ENCODE results near the gene FHOD3. TPM values are rescaled to one million over a fixed set of nuclear protein-coding genes. Genes with fewer than 3 reads are reported as not detected.

FHOD3 gene
- total and polyA plus RNA-seq, 4 donors = 0.57 to 1.3 (median 1.2) TPM; not detected in 1

DNA sequence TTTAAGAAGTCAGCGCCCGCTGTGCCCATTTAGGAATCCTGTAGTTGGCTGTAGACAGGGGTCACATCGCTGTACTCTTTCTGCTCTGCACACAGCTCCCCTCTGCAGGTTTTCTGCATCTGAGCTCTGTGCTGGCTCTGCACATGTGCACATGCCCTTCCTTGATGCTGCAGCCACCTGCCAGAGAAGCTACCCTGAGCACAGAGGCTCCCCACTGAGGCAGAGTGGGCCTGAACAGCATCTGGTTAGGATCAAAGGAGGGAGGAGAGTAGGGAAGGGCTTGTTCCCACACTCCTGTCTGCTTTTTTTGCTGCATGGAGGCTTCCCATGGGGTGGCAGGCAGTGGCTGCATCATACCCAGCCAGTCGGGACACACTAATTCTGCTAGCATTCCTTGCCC, 238.9 kb downstream of the FHOD3 start:
- Histone ChIP-seq H3K9me3 (ENCODE audit: control insufficient read depth in 4 of 4, low read length in 3 of 4) (no peaks in the 10 kb centered on the region), H3K27ac (ENCODE audit: low read depth in 1 of 2, low read length in 2 of 2) (no peak overlapping the region), H3K4me3 (ENCODE audit: low read depth in 1 of 3, low read length in 3 of 3) (no peak overlapping the region), H3K9ac (ENCODE audit: low read depth in 1 of 2, low read length in 2 of 2) (no peak overlapping the region), H3K27me3 (ENCODE audit: control insufficient read depth in 4 of 4, insufficient read depth in 4 of 4, low read length in 3 of 4) (no peaks in the 10 kb centered on the region), H3K36me3 (ENCODE audit: control insufficient read depth in 4 of 4, insufficient read depth in 3 of 4, low read depth in 1 of 4, low read length in 3 of 4) (no peaks in the 10 kb centered on the region), H3K4me1 (ENCODE audit: control insufficient read depth in 4 of 4, insufficient read depth in 4 of 4, low read length in 3 of 4) (no peaks in the 10 kb centered on the region)
- no peak for DNase-seq (ENCODE audit: low spot score)
- WGBS = 86% methylated on average over 4 of the region's 4 CpGs
- TF ChIP-seq, protein P1, sequence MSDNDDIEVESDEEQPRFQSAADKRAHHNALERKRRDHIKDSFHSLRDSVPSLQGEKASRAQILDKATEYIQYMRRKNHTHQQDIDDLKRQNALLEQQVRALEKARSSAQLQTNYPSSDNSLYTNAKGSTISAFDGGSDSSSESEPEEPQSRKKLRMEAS (IDR thresholded peaks at IDR 0.05) = no peak
- TF ChIP-seq RAD21 (IDR thresholded peaks at IDR 0.05) = no peak
- no peak for TF ChIP-seq JUND (IDR thresholded peaks at IDR 0.05)
- no peak for TF ChIP-seq CTCF (IDR thresholded peaks at IDR 0.05; ENCODE audit: low read depth, low read length, missing input control)
- TF ChIP-seq TAF1 (conservative IDR thresholded peaks at IDR 0.05) = no peak
- TF ChIP-seq, protein P2, sequence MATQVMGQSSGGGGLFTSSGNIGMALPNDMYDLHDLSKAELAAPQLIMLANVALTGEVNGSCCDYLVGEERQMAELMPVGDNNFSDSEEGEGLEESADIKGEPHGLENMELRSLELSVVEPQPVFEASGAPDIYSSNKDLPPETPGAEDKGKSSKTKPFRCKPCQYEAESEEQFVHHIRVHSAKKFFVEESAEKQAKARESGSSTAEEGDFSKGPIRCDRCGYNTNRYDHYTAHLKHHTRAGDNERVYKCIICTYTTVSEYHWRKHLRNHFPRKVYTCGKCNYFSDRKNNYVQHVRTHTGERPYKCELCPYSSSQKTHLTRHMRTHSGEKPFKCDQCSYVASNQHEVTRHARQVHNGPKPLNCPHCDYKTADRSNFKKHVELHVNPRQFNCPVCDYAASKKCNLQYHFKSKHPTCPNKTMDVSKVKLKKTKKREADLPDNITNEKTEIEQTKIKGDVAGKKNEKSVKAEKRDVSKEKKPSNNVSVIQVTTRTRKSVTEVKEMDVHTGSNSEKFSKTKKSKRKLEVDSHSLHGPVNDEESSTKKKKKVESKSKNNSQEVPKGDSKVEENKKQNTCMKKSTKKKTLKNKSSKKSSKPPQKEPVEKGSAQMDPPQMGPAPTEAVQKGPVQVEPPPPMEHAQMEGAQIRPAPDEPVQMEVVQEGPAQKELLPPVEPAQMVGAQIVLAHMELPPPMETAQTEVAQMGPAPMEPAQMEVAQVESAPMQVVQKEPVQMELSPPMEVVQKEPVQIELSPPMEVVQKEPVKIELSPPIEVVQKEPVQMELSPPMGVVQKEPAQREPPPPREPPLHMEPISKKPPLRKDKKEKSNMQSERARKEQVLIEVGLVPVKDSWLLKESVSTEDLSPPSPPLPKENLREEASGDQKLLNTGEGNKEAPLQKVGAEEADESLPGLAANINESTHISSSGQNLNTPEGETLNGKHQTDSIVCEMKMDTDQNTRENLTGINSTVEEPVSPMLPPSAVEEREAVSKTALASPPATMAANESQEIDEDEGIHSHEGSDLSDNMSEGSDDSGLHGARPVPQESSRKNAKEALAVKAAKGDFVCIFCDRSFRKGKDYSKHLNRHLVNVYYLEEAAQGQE (IDR thresholded peaks at IDR 0.05) = no peak
- no peak for TF ChIP-seq SP1 (IDR thresholded peaks at IDR 0.05)
- no peak for TF ChIP-seq EGR1 (IDR thresholded peaks at IDR 0.05; ENCODE audit: low read depth in 2 of 2)
- TF ChIP-seq, protein P3, sequence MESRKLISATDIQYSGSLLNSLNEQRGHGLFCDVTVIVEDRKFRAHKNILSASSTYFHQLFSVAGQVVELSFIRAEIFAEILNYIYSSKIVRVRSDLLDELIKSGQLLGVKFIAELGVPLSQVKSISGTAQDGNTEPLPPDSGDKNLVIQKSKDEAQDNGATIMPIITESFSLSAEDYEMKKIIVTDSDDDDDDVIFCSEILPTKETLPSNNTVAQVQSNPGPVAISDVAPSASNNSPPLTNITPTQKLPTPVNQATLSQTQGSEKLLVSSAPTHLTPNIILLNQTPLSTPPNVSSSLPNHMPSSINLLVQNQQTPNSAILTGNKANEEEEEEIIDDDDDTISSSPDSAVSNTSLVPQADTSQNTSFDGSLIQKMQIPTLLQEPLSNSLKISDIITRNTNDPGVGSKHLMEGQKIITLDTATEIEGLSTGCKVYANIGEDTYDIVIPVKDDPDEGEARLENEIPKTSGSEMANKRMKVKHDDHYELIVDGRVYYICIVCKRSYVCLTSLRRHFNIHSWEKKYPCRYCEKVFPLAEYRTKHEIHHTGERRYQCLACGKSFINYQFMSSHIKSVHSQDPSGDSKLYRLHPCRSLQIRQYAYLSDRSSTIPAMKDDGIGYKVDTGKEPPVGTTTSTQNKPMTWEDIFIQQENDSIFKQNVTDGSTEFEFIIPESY (IDR thresholded peaks at IDR 0.05) = no peak
- no peak for TF ChIP-seq YY1 (IDR thresholded peaks at IDR 0.05)
- TF ChIP-seq HNF4G (IDR thresholded peaks at IDR 0.05) = no peak
- TF ChIP-seq, protein P4, sequence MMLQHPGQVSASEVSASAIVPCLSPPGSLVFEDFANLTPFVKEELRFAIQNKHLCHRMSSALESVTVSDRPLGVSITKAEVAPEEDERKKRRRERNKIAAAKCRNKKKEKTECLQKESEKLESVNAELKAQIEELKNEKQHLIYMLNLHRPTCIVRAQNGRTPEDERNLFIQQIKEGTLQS (IDR thresholded peaks at IDR 0.05) = no peak

GRCh38 chr18:36537289-36537688, 239.8 kb downstream of the FHOD3 start:
- no peak overlapping the region for H3K27ac ChIP-seq (ENCODE audit: low read depth in 1 of 2, low read length in 2 of 2)
- H3K9ac ChIP-seq (ENCODE audit: low read depth in 1 of 2, low read length in 2 of 2) = no peak overlapping the region
- no peak for DNase-seq (ENCODE audit: low spot score)
- H3K4me1 ChIP-seq (ENCODE audit: control insufficient read depth in 4 of 4, insufficient read depth in 4 of 4, low read length in 3 of 4) = no peaks in the 10 kb centered on the region
- no peak for TF ChIP-seq NR2F2 (IDR thresholded peaks at IDR 0.05)
- no peak for TF ChIP-seq RAD21 (IDR thresholded peaks at IDR 0.05)
- TF ChIP-seq, protein P2 (IDR thresholded peaks at IDR 0.05) = no peak
- TF ChIP-seq JUND (IDR thresholded peaks at IDR 0.05) = no peak
- TF ChIP-seq, protein P4 (IDR thresholded peaks at IDR 0.05) = no peak
- TF ChIP-seq, protein P3 (IDR thresholded peaks at IDR 0.05) = no peak
- TF ChIP-seq HNF4G (IDR thresholded peaks at IDR 0.05) = no peak
- no peaks in the 10 kb centered on the region for H3K9me3 ChIP-seq (ENCODE audit: control insufficient read depth in 4 of 4, low read length in 3 of 4)
- no peak overlapping the region for H3K4me3 ChIP-seq (ENCODE audit: low read depth in 1 of 3, low read length in 3 of 3)
- no peaks in the 10 kb centered on the region for H3K27me3 ChIP-seq (ENCODE audit: control insufficient read depth in 4 of 4, insufficient read depth in 4 of 4, low read length in 3 of 4)
- no peaks in the 10 kb centered on the region for H3K36me3 ChIP-seq (ENCODE audit: control insufficient read depth in 4 of 4, insufficient read depth in 3 of 4, low read depth in 1 of 4, low read length in 3 of 4)
